ENCODE results near the gene CSPG4. TPM values are rescaled to one million over a fixed set of nuclear protein-coding genes. Genes with fewer than 3 reads are reported as not detected.
A peak's percentile ranks its signal among the peaks of the same experiment; 100 is the strongest.

Gene CSPG4
- total and polyA plus RNA-seq, 8 donors = 1.8 to 44.6 (median 20.3) TPM

- whole genome bisulfite sequencing, 5 donors = 85 to 94% (median 93%) methylated on average over 9 to 14 of the region's 14 CpGs
- TF ChIP-seq CTCF (IDR thresholded peaks at IDR 0.05) = no peak
- TF ChIP-seq POLR2AphosphoS5 (IDR thresholded peaks at IDR 0.05) = no peak
- no peak for TF ChIP-seq EP300 (IDR thresholded peaks at IDR 0.05)
- no peak for DNase-seq
- intact Hi-C loops (cut with DNase I; ENCODE audit: low total_unique reads) = loop anchor here (10.0 kb wide), 1 partner anchor 71 kb away; no protein-coding TSS in a partner anchor
- H3K27ac ChIP-seq = no peak overlapping the region
- H3K4me3 ChIP-seq = no peak overlapping the region
- H3K27me3 ChIP-seq = no peaks in the 10 kb centered on the region
- no peaks in the 10 kb centered on the region for H3K36me3 ChIP-seq
- H3K9me3 ChIP-seq = no peaks in the 10 kb centered on the region
- peaks cover 9 to 40% (median 27%) of the 10 kb centered on the region in 4 donors for H3K4me1 ChIP-seq
Observed at GRCh38 chr15:75733761-75734651, 21.4 kb upstream of the CSPG4 start.

- intact Hi-C loops (cut with DNase I; ENCODE audit: low total_unique reads) = loop anchor here (10.0 kb wide), 1 partner anchor 72 kb away; no protein-coding TSS in a partner anchor
- 26 to 29% (median 26%) methylated on average over 12 of the region's 12 CpGs for WGBS, 5 donors
- H3K4me3 ChIP-seq = no peak overlapping the region
Observed at GRCh38 chr15:75732809-75733451, 20.3 kb upstream of the CSPG4 start.

GRCh38 chr15:75732177-75732808 is 19.6 kb upstream of the CSPG4 start:
- Histone ChIP-seq H3K27ac (peak overlapping the region in 3 of 5 donors; percentile 22 to 65 (median 33)), H3K9me3 (no peaks in the 10 kb centered on the region), H3K36me3 (no peaks in the 10 kb centered on the region), H3K27me3 (peaks cover 0 to 10% (median 0%) of the 10 kb centered on the region in 3 donors), H3K4me3 (no peak overlapping the region), H3K4me1 (peaks cover 2 to 25% (median 17%) of the 10 kb centered on the region in 4 donors)
- WGBS, 5 donors = 50 to 70% (median 62%) methylated on average over 11 to 16 of the region's 16 CpGs
- intact Hi-C loops (cut with DNase I; ENCODE audit: low total_unique reads) = loop anchor here (10.0 kb wide), 1 partner anchor 73 kb away; no protein-coding TSS in a partner anchor
- TF ChIP-seq EP300 (IDR thresholded peaks at IDR 0.05) = no peak
- TF ChIP-seq POLR2AphosphoS5 (IDR thresholded peaks at IDR 0.05) = no peak
- no peak for TF ChIP-seq CTCF (IDR thresholded peaks at IDR 0.05)
- TF ChIP-seq POLR2A (IDR thresholded peaks at IDR 0.05) = no peak
- no peak for DNase-seq

More at GRCh38 chr15:75732809-75733451, 20.3 kb upstream of the CSPG4 start:
- TF ChIP-seq CTCF (IDR thresholded peaks at IDR 0.05) = peak in 5 of 7 experiments; percentile 75 to 96 (median 87)
- TF ChIP-seq POLR2A (IDR thresholded peaks at IDR 0.05) = no peak
- Histone ChIP-seq H3K36me3 (no peaks in the 10 kb centered on the region), H3K4me1 (peaks cover 9 to 32% (median 24%) of the 10 kb centered on the region in 4 donors), H3K27ac (peak overlapping the region in 2 of 5 donors; percentile 22 to 65), H3K9me3 (no peaks in the 10 kb centered on the region), H3K27me3 (peaks cover 0 to 4% (median 0%) of the 10 kb centered on the region in 3 donors)
- peak; percentile 73 to 90 for DNase-seq
